ENCODE results near the gene EFNA1.

DNA sequence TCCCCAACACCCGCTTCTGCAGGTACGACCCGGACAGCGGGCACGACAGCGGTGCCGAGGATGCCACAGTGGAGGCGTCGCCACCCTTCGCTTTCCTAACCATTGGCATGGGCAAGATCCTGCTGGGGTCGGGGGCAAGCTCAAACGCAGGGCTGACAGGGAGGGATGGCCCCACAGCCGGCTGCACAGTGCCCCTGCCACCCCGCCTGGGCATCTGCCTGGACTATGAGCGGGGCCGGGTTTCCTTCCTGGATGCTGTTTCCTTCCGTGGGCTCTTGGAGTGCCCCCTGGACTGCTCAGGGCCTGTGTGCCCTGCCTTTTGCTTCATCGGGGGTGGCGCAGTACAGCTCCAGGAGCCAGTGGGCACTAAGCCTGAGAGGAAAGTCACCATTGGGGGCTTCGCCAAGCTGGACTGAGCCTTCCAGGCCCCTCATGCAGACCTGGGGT is 56.1 kb downstream of the EFNA1 start:
- TF ChIP-seq USF1 (IDR thresholded peaks at IDR 0.05; ENCODE audit: borderline replicate concordance, low read depth) (no peak), CTCF (IDR thresholded peaks at IDR 0.05) (no peak), POLR2AphosphoS5 (IDR thresholded peaks at IDR 0.05; ENCODE audit: low read depth, low read length) (no peak), JUND (IDR thresholded peaks at IDR 0.05) (no peak), RFX5 (IDR thresholded peaks at IDR 0.05; ENCODE audit: low read length) (no peak), FOXJ3 (CRISPR knock-in tag; IDR thresholded peaks at IDR 0.05) (no peak), NRF1 (IDR thresholded peaks at IDR 0.05; ENCODE audit: low read depth, low read length) (no peak), MXI1 (IDR thresholded peaks at IDR 0.05; ENCODE audit: low read depth, low read length) (no peak), GATA2 (CRISPR knock-in tag; IDR thresholded peaks at IDR 0.05) (no peak), USF2 (IDR thresholded peaks at IDR 0.05; ENCODE audit: borderline replicate concordance, low read depth, low read length) (no peak), RAD21 (IDR thresholded peaks at IDR 0.05; ENCODE audit: low read length) (no peak), SMC3 (IDR thresholded peaks at IDR 0.05; ENCODE audit: low read depth, low read length) (no peak), MAX (IDR thresholded peaks at IDR 0.05; ENCODE audit: low read depth) (no peak)
- TF ChIP-seq, protein P1, sequence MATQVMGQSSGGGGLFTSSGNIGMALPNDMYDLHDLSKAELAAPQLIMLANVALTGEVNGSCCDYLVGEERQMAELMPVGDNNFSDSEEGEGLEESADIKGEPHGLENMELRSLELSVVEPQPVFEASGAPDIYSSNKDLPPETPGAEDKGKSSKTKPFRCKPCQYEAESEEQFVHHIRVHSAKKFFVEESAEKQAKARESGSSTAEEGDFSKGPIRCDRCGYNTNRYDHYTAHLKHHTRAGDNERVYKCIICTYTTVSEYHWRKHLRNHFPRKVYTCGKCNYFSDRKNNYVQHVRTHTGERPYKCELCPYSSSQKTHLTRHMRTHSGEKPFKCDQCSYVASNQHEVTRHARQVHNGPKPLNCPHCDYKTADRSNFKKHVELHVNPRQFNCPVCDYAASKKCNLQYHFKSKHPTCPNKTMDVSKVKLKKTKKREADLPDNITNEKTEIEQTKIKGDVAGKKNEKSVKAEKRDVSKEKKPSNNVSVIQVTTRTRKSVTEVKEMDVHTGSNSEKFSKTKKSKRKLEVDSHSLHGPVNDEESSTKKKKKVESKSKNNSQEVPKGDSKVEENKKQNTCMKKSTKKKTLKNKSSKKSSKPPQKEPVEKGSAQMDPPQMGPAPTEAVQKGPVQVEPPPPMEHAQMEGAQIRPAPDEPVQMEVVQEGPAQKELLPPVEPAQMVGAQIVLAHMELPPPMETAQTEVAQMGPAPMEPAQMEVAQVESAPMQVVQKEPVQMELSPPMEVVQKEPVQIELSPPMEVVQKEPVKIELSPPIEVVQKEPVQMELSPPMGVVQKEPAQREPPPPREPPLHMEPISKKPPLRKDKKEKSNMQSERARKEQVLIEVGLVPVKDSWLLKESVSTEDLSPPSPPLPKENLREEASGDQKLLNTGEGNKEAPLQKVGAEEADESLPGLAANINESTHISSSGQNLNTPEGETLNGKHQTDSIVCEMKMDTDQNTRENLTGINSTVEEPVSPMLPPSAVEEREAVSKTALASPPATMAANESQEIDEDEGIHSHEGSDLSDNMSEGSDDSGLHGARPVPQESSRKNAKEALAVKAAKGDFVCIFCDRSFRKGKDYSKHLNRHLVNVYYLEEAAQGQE (IDR thresholded peaks at IDR 0.05; ENCODE audit: low read depth, low read length): no peak

Data from SK-N-SH (cell line).